BE2C (cell line): ENCODE measurements around the gene LRRC2.

ENCODE experiments used
- DNase-seq: peaks from one replicate; pipeline ENCODE4 v3.0.0-alpha.2; 2020
- H3K27me3 ChIP-seq: fragments of 250-450 bp; sonication (Bioruptor Pico); 2 replicates; pipeline ENCODE4 v1.5.1; 2020; ENCODE audit warnings: mild to moderate bottlenecking
- H3K36me3 ChIP-seq: fragments of 250-450 bp; sonication (Bioruptor Pico); 2 replicates; pipeline ENCODE4 v1.5.1; 2020; ENCODE audit warnings: mild to moderate bottlenecking
- H3K4me1 ChIP-seq: fragments of 250-450 bp; sonication (Bioruptor Pico); 2 replicates; pipeline ENCODE4 v1.5.1; 2020
- H3K4me3 ChIP-seq: 2 replicates; pipeline ENCODE4 v1.5.1; 2011; ENCODE audit warnings: low read depth, low read length
- H3K9me3 ChIP-seq: fragments of 250-450 bp; sonication (Bioruptor Pico); 2 replicates; pipeline ENCODE4 v1.5.1; 2020
- TF ChIP-seq, protein P1 (sequence below): IDR thresholded peaks from 2 replicates; pipeline ENCODE4 v1.5.1; 2012; ENCODE audit warnings: mild to moderate bottlenecking, low read depth, low read length

The LRRC2 gene

DNA sequence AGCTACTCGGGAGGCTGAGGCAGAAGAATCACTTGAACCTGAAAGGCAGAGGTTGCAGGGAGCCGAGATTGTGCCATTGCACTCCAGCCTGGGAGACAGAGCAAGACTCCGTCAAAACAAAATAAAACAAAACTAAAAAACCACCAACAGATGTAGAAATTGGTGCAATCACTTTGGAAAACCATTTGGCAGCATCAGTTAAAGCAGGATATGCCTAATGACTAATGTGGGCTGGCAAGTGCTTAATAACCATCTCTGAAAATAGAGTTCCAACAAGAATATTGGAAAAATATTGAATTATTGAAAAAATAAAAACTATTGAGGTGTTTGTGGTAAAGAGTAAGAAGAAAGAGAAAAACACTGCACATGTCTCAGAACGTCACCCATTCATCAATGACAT lies 84.5 kb downstream of the LRRC2 start:
- Histone ChIP-seq H3K4me3 (no peak overlapping the region), H3K9me3 (no peaks in the 10 kb centered on the region), H3K4me1 (no peaks in the 10 kb centered on the region), H3K27me3 (no peaks in the 10 kb centered on the region), H3K36me3 (no peaks in the 10 kb centered on the region)
- no peak for DNase-seq
- TF ChIP-seq, protein P1, sequence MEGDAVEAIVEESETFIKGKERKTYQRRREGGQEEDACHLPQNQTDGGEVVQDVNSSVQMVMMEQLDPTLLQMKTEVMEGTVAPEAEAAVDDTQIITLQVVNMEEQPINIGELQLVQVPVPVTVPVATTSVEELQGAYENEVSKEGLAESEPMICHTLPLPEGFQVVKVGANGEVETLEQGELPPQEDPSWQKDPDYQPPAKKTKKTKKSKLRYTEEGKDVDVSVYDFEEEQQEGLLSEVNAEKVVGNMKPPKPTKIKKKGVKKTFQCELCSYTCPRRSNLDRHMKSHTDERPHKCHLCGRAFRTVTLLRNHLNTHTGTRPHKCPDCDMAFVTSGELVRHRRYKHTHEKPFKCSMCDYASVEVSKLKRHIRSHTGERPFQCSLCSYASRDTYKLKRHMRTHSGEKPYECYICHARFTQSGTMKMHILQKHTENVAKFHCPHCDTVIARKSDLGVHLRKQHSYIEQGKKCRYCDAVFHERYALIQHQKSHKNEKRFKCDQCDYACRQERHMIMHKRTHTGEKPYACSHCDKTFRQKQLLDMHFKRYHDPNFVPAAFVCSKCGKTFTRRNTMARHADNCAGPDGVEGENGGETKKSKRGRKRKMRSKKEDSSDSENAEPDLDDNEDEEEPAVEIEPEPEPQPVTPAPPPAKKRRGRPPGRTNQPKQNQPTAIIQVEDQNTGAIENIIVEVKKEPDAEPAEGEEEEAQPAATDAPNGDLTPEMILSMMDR = no peak

DNA sequence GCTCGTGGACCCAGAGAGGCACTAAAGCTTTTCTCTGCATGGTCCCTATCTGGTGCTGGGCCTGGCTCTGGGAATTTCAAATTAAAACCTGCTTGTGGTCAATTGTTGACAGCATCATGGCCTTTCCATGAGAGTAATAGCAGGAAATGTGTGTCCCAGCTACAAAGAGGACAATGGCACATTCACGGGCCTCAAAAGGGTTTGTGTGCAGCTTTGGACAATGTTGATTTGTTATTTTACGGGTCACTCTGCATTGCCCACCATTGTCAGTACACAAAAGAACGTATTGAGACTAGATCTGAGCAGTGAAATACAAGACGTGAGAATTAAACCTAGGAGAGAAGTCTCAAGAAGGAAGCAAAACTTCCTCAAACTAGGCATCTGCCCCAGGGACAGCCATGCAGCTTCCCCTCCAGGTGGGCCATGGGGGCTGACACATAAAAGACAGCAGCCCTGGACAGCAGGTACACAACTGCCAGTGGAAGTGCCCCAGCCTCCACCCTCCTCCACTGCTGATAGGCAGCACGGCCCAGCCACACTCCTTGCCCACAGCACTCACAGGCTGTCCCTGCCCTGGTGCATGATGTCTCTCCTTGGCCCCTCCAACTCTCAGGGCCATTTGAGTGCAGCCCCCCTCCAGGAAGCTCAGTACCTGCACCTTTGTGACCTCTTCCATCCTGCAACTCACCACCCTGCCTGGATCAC lies 85.5 kb downstream of the LRRC2 start:
- TF ChIP-seq, protein P1 = no peak
- no peaks in the 10 kb centered on the region for H3K36me3 ChIP-seq
- H3K4me3 ChIP-seq = no peak overlapping the region
- DNase-seq = no peak
- H3K9me3 ChIP-seq = no peaks in the 10 kb centered on the region
- H3K27me3 ChIP-seq = no peaks in the 10 kb centered on the region
- no peaks in the 10 kb centered on the region for H3K4me1 ChIP-seq

DNA sequence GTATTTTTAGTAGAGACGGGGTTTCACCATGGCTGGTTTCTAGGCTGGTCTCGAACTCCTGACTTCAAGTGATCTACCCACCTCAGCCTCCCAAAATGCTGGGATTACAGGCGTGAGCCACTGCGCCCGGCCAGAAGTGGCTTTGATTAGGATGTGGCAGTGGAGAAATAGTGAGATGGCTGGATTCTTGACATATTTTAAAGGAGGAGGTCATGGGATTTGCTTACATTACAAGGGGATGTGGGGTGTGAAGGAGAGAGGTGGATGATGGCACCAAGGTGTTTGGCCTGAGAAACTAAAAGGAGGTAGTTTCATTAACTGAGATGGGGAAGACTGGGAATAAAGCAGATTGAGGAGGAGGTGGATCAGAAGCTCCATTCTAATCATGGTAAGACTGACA lies 86.4 kb downstream of the LRRC2 start:
- TF ChIP-seq, protein P1 = no peak
- H3K36me3 ChIP-seq = no peaks in the 10 kb centered on the region
- no peak for DNase-seq
- no peaks in the 10 kb centered on the region for H3K27me3 ChIP-seq
- H3K4me3 ChIP-seq = no peak overlapping the region
- no peaks in the 10 kb centered on the region for H3K4me1 ChIP-seq
- no peaks in the 10 kb centered on the region for H3K9me3 ChIP-seq

DNA sequence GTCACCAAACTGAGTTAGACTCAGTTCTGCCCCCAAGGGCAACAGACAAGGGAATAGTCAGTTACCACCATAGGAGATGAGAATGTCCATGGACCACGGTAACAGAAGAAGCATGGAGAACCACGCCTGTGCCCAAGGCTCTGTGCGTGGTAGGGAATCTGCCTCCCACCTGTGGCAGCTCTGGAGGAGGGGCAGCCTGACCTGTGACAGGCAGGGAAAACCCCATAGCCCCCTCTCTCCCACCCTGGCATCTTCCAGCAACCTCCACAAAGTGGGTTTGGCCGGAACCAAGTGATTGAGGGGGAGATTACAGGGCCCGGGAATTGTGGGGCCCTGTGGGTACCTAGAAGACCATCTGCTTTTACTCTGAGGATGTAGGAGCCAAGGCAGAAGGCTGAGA lies 87.1 kb downstream of the LRRC2 start:
- no peaks in the 10 kb centered on the region for H3K4me1 ChIP-seq
- no peak overlapping the region for H3K4me3 ChIP-seq
- H3K9me3 ChIP-seq = no peaks in the 10 kb centered on the region
- H3K36me3 ChIP-seq = no peaks in the 10 kb centered on the region
- H3K27me3 ChIP-seq = no peaks in the 10 kb centered on the region
- TF ChIP-seq, protein P1 = no peak
- DNase-seq = no peak

DNA sequence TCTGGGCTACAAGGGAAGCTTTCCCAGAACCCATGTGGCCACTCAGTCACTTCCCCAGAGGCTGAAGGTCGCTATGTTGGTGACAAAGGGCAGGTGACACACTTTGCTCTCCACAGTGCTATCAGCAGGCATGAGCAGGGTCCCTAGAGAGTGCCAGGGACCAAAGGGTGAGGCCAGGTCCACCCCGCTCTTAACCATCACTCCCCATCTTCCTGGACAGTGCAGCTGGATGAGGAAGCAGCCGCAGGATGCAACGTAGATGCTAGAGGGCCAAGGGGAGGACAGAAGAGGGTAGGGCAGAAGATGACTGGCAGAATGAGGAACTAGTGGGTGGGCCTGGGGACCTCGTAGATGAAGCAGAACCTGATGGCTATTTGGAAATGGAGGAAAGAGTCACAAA lies 87.8 kb downstream of the LRRC2 start:
- Histone ChIP-seq H3K4me3 (no peak overlapping the region), H3K36me3 (no peaks in the 10 kb centered on the region), H3K27me3 (no peaks in the 10 kb centered on the region), H3K4me1 (no peaks in the 10 kb centered on the region), H3K9me3 (no peaks in the 10 kb centered on the region)
- no peak for DNase-seq
- TF ChIP-seq, protein P1 = no peak

DNA sequence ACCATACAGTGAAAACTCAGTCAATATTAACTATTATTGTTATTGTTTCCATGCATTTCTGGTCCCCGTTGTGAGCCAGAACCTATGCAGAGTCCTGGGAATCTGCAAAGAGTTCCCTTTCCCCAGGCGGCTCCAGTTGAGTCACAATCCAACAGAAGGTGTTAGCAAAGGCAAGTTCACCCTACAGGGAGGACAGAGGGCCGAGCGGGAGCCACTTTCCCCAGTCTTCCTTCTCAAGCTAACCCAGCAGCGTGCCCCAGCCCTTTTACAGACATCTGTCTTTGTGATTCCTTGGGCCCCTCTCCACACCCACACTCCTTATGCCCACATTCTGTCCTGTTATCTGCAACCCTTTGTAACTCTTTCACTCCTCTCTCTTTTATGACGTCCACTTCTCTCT lies 88.3 kb downstream of the LRRC2 start:
- no peaks in the 10 kb centered on the region for H3K9me3 ChIP-seq
- TF ChIP-seq, protein P1 = no peak
- no peak for DNase-seq
- no peak overlapping the region for H3K4me3 ChIP-seq
- H3K36me3 ChIP-seq = no peaks in the 10 kb centered on the region
- no peaks in the 10 kb centered on the region for H3K4me1 ChIP-seq
- H3K27me3 ChIP-seq = no peaks in the 10 kb centered on the region
